Prostate gland (tissue), 2 donors: ENCODE data around the gene DTNB. TPM values are rescaled to one million over a fixed set of nuclear protein-coding genes. Genes with fewer than 3 reads are reported as not detected.

Experiments
- DNase-seq: peaks from one replicate; pipeline ENCODE4 v3.0.0-alpha.2; 2019; ENCODE audit warnings: low spot score
- H3K27ac ChIP-seq, 2 donors: fragments of 200-600 bp; sonication (generic); 2 replicates each; pipeline ENCODE4 v1.5.1; 2017 to 2019
- H3K27me3 ChIP-seq: fragments of 200-600 bp; sonication (generic); replicated peaks from 2 replicates; pipeline ENCODE4 v1.5.1; 2019; ENCODE audit not compliant: insufficient read depth
- H3K36me3 ChIP-seq, 2 donors: fragments of 200-600 bp; sonication (generic); 1 replicate in 1 of 2; 2 replicates in 1 of 2; pipeline versions ENCODE4 v1.5.1 to v1.8.1; 2017 to 2019
- H3K4me1 ChIP-seq: fragments of 200-600 bp; sonication (generic); replicated peaks from 2 replicates; pipeline ENCODE4 v1.5.1; 2019
- H3K4me3 ChIP-seq, 2 donors: fragments of 200-600 bp; sonication (generic); 2 replicates each; pipeline ENCODE4 v1.5.1; 2017 to 2019
- H3K9me3 ChIP-seq: fragments of 200-600 bp; sonication (generic); 2 replicates; pipeline ENCODE4 v1.5.1; 2017
- POLR2A ChIP-seq: fragments of 450-650 bp; IDR thresholded peaks from one replicate; pipeline ENCODE4 v1.6.1; 2016; ENCODE audit warnings: antibody characterized with exemption, mild to moderate bottlenecking
- POLR2AphosphoS5 ChIP-seq: sonication (generic); formaldehyde crosslinking; IDR thresholded peaks from one replicate; pipeline ENCODE4 v1.6.1; 2017; ENCODE audit warnings: antibody characterized with exemption
- WGBS: methylation state at CpG from one replicate; pipeline ENCODE4 v1.1.5; 2018; 5-methylcytosine and 5-hydroxymethylcytosine counted together
- intact Hi-C: fragments of 100-400 bp; cut with DNase I; formaldehyde crosslinking; loops from one replicate; pipeline ENCODE4 v1.14.2; 2022
- total RNA-seq, 2 donors: library from RNA; depleted of rRNA; stranded (reverse); fragments of >200 nt; gene quantifications; one replicate each; pipeline ENCODE4 v1.1.0, GENCODE V29; 2016
- TF ChIP-seq, protein P1 (sequence below), 4 experiments: fragments of 200-600 bp in 2 of 4; fragments of 450-650 bp in 2 of 4; sonication (generic) in 2 of 4; IDR thresholded peaks; 1 replicate in 3 of 4; 2 replicates in 1 of 4; pipeline ENCODE4 v1.5.1; 2016 to 2019; ENCODE audit warnings: antibody characterized with exemption in 4 of 4, mild to moderate bottlenecking in 2 of 4, moderate library complexity in 2 of 4

DTNB gene
- total RNA-seq, 2 donors from 2014 or later, result 47.0 to 61.9 TPM

DNA sequence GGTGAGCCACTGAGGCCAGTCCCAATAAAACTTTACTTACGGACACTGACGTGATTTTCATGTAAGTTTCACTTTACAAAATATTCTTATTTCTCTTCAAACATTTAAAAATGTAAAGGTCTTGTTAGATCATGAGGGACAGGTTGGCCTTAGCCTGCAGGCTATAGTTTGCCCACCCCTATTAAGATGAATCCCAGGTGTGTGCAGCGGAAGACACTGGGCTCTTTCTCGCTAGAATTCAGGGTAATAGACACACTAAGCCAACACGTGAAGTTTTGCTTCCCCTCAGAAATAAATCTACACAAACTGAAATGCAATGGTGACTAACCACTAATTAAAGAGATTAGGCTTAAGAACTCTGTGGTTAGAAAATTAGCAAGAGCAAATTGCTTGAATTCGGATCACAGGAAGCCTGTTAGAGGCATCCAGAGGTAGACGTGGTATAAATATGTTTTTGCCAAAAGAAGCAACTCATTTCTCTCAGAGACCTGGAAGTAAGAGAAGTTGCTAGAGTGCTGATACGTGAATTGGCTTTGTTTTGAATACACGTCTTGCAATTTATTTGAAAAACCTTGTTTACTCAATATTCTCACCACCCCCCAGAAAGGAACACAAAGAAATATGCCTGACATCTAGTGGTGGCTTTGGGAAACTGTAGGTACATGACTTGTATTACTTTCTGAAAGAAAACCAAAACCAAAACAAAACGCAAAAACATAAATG is 151.6 kb downstream of the DTNB start:
- intact Hi-C loops, result loop anchor here (5.0 kb wide), 1 partner anchor 160 kb away; no protein-coding TSS in a partner anchor
- Histone ChIP-seq H3K4me1 (no peaks in the 10 kb centered on the region), H3K4me3 (no peak overlapping the region), H3K36me3 (no peaks in the 10 kb centered on the region), H3K27me3 (no peaks in the 10 kb centered on the region), H3K27ac (no peak overlapping the region), H3K9me3 (no peaks in the 10 kb centered on the region)
- peak; percentile 23 for DNase-seq
- TF ChIP-seq, protein P1, sequence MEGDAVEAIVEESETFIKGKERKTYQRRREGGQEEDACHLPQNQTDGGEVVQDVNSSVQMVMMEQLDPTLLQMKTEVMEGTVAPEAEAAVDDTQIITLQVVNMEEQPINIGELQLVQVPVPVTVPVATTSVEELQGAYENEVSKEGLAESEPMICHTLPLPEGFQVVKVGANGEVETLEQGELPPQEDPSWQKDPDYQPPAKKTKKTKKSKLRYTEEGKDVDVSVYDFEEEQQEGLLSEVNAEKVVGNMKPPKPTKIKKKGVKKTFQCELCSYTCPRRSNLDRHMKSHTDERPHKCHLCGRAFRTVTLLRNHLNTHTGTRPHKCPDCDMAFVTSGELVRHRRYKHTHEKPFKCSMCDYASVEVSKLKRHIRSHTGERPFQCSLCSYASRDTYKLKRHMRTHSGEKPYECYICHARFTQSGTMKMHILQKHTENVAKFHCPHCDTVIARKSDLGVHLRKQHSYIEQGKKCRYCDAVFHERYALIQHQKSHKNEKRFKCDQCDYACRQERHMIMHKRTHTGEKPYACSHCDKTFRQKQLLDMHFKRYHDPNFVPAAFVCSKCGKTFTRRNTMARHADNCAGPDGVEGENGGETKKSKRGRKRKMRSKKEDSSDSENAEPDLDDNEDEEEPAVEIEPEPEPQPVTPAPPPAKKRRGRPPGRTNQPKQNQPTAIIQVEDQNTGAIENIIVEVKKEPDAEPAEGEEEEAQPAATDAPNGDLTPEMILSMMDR (IDR thresholded peaks at IDR 0.05), result peak; percentile 19 to 90 (median 70)
- TF ChIP-seq POLR2A (no peak), POLR2AphosphoS5 (peak; percentile 43)
- 45% methylated on average over 10 of the region's 10 CpGs for WGBS

DNA sequence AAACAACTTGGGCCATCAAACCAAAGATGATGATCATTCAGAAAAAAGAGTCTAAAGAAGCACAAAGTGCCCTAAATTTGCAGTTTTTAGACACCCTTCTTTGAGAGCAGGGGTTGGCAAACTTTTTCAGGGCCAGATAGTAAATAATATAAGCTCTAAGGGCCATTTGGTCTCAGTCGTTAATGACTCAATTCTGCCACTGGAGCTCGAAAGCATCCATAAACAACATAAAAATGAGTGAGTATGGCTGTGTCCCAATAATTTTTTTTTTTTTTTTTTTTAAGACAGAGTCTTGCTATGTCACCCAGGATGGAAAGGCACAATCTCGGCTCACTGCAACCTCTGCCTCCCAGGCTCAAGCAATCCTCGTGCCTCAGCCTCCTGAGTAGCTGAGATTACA is 152.3 kb downstream of the DTNB start:
- Histone ChIP-seq H3K4me3 (no peak overlapping the region), H3K36me3 (no peaks in the 10 kb centered on the region), H3K4me1 (no peaks in the 10 kb centered on the region), H3K27me3 (no peaks in the 10 kb centered on the region), H3K27ac (no peak overlapping the region), H3K9me3 (no peaks in the 10 kb centered on the region)
- no peak for DNase-seq
- intact Hi-C loops, result loop anchor here (5.0 kb wide), 1 partner anchor 159 kb away; no protein-coding TSS in a partner anchor
- WGBS, result 61% methylated on average over 4 of the region's 4 CpGs
- TF ChIP-seq POLR2AphosphoS5, result no peak

DNA sequence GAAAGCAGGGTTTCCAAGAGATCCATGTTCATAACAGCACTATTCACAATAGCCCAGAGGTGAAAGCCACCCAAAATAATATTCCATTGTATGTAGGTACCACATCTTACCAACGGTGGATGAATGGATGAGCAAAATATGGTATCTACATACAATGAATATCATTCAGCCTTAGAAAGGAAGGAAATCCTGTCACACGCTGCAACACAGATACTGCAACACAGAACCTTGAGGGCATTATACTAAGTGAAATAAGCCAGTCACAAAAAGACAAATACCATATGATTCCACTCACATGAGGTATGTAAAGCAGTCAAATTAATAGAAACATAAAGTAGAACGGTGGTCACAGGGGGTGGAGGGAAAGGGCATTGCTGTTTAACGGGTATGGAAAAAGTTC is 155.7 kb downstream of the DTNB start:
- intact Hi-C loops, result no loop called here
- WGBS, result 64% methylated on average over 4 of the region's 4 CpGs
- Histone ChIP-seq H3K4me3 (no peak overlapping the region), H3K4me1 (no peaks in the 10 kb centered on the region), H3K36me3 (no peaks in the 10 kb centered on the region), H3K27ac (no peak overlapping the region), H3K27me3 (no peaks in the 10 kb centered on the region), H3K9me3 (no peaks in the 10 kb centered on the region)
- TF ChIP-seq POLR2AphosphoS5 (no peak), POLR2A (no peak)
- TF ChIP-seq, protein P1 (IDR thresholded peaks at IDR 0.05), result no peak
- DNase-seq, result no peak

GRCh38 chr2:25514043-25514637 is 159.2 kb downstream of the DTNB start:
- no peak overlapping the region for H3K27ac ChIP-seq
- intact Hi-C loops, result no loop called here
- no peaks in the 10 kb centered on the region for H3K9me3 ChIP-seq
- DNase-seq, result no peak
- no peaks in the 10 kb centered on the region for H3K27me3 ChIP-seq
- H3K4me3 ChIP-seq, result no peak overlapping the region
- WGBS, result 70% methylated on average over 3 of the region's 3 CpGs
- TF ChIP-seq POLR2AphosphoS5 (no peak), POLR2A (no peak)
- TF ChIP-seq, protein P1 (IDR thresholded peaks at IDR 0.05), result no peak
- H3K36me3 ChIP-seq, result no peaks in the 10 kb centered on the region
- no peaks in the 10 kb centered on the region for H3K4me1 ChIP-seq

- no peaks in the 10 kb centered on the region for H3K9me3 ChIP-seq
- H3K4me3 ChIP-seq, result no peak overlapping the region
- peak; percentile 10 for DNase-seq
- WGBS, result 33% methylated on average over 3 of the region's 3 CpGs
- intact Hi-C loops, result no loop called here
- H3K27me3 ChIP-seq, result no peaks in the 10 kb centered on the region
- TF ChIP-seq POLR2AphosphoS5 (peak; percentile 50), POLR2A (no peak)
- TF ChIP-seq, protein P1 (IDR thresholded peaks at IDR 0.05), result no peak
- no peaks in the 10 kb centered on the region for H3K4me1 ChIP-seq
- H3K36me3 ChIP-seq, result no peaks in the 10 kb centered on the region
- H3K27ac ChIP-seq, result no peak overlapping the region
These were observed 160.7 kb downstream of the DTNB start for GRCh38 chr2:25512707-25513106.
